Esophagus muscularis mucosa (tissue), 3 donors: ENCODE measurements around the gene MRE11.

Experiments used
- POLR2A ChIP-seq: fragments of 450-650 bp; IDR thresholded peaks from one replicate; pipeline ENCODE4 v1.6.1; 2017; ENCODE audit warnings: antibody characterized with exemption, moderate library complexity, mild to moderate bottlenecking, low read depth
- TF ChIP-seq, protein P1 (sequence below), 3 experiments: fragments of 200-600 bp in 2 of 3; fragments of 450-650 bp in 1 of 3; sonication (generic) in 2 of 3; IDR thresholded peaks; one replicate each; pipeline ENCODE4 v1.5.1; 2017 to 2019; ENCODE audit warnings: antibody characterized with exemption in 3 of 3, mild to moderate bottlenecking in 2 of 3, moderate library complexity in 1 of 3

DNA sequence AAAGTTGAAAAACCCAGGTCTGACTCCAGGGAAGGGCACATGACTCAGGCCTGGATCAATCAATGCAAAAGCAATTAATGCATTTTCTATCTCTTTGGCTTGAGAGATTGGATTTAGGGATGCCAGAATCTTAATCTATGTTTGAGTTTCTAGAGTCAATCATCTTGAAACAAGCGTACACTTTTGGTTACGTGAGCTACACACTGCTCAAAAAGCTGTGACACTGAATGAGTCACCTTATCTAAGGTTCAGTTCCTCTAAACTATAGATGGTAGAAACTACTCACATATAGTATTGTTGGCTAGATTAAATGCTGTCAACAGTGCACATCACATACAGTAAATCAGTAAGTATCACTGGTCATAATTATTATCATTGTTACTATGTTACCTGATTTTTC lies 24.2 kb downstream of the MRE11 start:
- TF ChIP-seq POLR2A, result no peak
- TF ChIP-seq, protein P1, sequence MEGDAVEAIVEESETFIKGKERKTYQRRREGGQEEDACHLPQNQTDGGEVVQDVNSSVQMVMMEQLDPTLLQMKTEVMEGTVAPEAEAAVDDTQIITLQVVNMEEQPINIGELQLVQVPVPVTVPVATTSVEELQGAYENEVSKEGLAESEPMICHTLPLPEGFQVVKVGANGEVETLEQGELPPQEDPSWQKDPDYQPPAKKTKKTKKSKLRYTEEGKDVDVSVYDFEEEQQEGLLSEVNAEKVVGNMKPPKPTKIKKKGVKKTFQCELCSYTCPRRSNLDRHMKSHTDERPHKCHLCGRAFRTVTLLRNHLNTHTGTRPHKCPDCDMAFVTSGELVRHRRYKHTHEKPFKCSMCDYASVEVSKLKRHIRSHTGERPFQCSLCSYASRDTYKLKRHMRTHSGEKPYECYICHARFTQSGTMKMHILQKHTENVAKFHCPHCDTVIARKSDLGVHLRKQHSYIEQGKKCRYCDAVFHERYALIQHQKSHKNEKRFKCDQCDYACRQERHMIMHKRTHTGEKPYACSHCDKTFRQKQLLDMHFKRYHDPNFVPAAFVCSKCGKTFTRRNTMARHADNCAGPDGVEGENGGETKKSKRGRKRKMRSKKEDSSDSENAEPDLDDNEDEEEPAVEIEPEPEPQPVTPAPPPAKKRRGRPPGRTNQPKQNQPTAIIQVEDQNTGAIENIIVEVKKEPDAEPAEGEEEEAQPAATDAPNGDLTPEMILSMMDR (IDR thresholded peaks at IDR 0.05), result no peak
